Measurements from ENCODE around the gene ZNF564.
"Not testable (repeated sequence)": the region's sequence is repeated elsewhere in the genome, so short reads cannot be mapped to it uniquely, and the experiment has no call there.

The ZNF564 gene

GRCh38 chr19:12551060-12551832, at the start of gene ZNF564:
Gene ZNF564 (minus strand): TSS chr19:12551482. CDS start chr19:12551332, 150 bp downstream.
- peak; percentile 98 for DNase-seq

- DNase-seq: no peak
Measured at GRCh38 chr19:12597594-12597993, 46.3 kb upstream of the ZNF564 start.

- DNase-seq: no peak
Measured at GRCh38 chr19:12596927-12597548, 45.8 kb upstream of the ZNF564 start.

DNA sequence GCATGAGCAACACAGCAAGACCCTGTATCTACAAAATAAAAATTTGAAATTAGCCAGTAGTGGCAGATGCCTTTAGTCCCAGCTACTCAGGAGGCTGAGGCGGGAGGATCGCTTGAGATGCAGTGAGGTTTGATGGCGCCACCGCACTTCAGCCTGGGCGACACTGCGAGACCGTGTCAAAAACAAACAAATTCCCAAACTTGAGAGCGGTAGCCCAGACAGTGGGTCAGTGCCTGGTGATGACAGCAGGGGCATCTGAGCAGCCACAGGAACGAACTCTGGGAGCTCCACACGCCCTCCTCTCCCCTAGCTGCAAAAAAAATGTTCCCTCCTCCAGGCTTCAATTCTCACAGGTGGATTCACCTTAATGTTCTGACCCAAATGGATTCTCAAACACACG, 45.2 kb upstream of the ZNF564 start:
- DNase-seq: no peak

DNA sequence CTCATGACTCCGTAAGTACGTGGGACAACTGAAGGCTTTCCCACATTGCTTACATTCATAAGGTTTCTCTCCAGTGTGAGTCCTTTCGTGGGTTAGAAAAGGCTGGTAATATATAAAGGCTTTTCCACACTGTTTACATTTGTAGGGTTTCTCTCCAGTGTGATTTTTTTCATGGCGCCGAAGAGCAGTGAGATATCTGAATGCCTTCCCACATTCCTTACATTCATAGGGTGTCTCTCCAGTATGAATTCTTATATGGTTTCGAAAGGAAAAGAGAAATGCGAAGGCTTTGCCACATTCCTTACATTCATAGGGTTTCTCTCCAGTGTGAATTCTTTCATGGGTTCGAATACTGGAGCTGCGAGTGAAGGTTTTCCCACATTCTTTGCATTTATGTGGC, 29.8 kb upstream of the ZNF564 start:
- no peak for DNase-seq

DNA sequence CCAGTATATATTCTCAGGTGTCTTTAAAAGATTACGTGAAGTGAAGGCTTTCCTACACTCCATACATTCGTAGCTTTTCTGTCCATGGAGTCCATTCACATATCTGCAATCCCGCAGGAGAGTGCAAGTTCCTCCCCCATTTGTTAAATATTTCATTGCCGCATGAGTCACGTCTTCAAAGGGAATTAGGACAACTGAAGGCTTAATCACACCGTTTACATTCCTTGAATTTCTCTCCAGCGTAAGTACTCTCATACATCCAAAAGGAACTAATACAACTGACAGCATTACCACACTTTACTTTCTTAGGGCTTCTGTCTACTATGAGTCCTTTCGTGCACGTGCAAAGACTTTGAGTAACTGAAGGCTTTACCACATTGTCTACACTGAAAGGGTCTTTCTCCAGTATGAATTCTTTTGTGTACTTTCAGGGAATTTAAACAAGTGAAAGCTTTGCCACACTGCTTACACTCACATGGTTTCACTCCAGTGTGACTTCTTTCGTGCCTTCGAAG, 29.0 kb upstream of the ZNF564 start:
- no peak for DNase-seq

DNA sequence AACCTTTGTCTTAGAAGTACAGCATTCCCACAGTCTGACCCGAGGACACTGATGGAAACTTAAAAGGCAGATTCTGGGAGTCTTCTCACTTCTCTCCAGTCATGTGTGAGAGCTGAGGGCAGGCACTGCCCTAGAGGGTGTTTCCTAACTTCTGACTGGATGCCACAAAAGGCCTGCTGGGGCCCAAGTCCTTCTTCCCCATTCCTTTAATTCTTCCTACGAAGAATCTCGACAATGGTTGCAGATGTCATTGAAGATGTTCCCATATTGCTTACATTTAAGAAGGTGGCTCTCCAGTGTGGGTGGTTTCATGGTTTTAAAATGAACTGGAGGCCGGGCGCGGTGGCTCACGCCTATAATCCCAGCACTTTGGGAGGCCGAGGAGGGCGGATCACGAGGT, 27.4 kb upstream of the ZNF564 start:
- no peak for DNase-seq

- DNase-seq: no peak
Measured at GRCh38 chr19:12574036-12574435, 22.8 kb upstream of the ZNF564 start.

DNA sequence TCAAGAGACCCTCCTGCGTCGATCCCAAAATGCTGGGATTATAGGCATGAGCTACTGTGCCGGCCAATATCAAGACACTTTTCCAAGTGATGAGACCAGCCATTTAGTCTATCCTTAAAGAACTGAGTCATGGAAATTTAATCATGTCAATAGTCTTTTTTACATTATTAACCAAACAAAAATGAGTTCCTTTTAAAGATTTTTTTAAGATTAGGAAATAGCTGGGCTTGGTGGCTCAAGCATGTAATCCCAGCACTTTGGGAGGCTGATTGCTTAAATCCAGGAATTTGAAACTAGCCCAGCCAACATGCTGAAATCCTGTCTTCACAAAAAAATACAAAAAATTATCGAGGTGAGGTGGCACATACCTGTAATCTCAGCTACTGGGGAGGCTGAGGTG, 16.7 kb upstream of the ZNF564 start:
- no peak for DNase-seq

DNA sequence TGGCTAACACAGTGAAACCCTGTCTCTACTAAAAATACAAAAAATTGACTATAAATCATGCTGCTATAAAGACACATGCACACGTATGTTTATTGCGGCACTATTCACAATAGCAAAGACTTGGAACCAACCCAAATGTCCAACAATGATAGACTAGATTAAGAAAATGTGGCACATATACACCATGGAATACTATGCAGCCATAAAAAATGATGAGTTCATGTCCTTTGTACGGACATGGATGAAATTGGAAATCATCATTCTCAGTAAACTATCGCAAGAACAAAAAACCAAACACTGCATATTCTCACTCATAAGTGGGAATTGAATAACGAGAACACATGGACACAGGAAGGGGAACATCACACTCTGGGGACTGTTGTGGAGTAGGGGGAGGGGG, 15.1 kb upstream of the ZNF564 start:
- DNase-seq: not testable (repeated sequence)

DNA sequence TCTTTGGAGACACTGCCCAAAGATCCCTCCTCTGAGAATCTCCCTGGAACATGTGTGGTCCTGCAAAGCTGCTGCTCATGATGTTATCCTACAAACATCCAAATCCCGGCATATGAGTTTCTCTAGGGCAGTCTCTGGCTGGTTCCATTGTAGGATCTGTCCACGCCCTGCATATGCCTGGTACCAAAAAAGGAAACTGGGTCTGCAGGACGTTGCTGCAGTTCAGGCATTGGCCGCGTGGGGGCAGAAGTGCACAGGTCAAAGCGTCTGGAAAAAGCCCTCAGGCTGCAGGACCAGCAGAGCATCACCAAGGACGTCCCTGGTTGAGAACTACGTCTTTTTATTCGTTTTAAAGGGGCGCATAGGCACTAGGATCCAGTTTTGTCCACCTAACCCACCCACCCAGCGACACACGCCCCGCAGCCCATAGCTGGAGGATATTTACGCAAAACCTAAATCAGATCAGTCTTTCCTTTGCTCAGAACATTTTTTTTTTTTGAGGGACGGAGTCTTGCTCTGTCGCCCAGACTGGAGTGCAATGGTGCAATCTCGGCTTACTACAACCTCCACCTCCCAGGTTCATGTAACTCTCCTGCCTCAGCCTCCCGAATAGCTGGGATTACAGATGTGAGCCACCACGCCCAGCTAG, 12.9 kb upstream of the ZNF564 start:
- peak; percentile 79 for DNase-seq

DNA sequence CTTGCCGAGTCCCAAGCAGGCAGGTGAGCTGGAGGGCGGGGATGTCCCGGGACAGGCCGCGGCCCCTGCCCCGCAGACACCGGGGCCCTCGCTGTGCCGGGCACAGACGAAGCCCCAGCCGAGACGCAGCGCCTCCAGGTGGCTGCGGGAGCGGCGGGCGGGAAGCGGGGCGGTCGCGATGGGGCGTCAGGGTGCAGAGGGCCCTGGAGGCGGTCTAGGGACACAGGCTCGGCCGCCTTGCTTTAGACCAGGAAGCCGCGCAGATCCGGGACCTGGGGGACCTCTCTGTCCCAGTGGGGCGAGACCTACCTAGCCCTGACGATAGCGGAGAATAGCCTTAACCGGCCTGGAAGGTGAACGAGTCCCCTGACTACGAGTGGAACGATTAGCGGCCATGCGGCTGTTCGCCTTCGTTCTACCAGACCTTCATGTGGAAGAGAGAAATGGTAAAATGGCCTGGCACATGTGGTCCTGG, 4.2 kb upstream of the ZNF564 start:
- DNase-seq: no peak

GRCh38 chr19:12546903-12547302, 4.4 kb downstream of the ZNF564 start:
- DNase-seq: no peak

DNA sequence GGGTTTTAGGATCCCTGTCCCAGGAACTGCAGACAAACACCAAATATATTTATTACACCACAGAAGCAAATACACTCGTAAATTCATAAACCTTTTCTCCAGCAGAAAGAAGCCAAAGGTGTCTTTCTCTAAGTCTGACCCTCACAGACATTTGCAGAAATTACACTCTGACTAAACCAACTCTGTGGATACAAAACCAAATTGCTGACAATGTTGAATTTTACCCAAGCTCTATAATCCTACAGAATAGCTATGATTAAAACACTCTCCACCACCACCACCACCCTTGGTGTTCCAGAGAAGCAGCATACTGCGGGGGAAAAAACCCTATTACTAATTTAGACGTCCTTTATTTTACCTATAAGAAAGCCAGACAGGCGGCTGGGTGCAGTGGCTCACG, 5.2 kb downstream of the ZNF564 start:
- DNase-seq: no peak

- DNase-seq: no peak
Measured at GRCh38 chr19:12545267-12545666, 6.0 kb downstream of the ZNF564 start.

DNA sequence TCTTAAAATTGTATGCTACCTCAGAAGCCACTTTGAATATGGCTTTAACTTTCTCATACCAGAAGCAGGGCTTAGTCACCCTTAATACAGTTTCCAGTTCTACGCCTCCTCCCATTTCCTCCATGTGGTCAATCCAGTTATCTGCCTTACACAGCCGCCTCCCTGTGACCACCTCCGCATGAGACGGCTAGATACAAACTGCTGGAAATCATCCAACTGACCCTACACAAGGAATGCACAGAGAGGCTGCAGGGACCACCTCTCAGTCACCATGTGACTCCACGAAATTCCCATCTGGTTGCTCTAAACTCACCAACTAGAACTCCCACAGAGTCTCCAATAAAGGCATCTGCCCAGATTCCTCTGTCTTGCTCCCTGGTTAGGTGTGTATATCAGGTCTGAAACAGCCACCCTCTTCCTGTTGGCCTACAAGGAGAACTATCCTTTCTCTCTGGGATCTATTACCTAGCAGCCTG, 6.8 kb downstream of the ZNF564 start:
- DNase-seq: no peak

- no peak for DNase-seq
Measured at GRCh38 chr19:12543855-12544254, 7.4 kb downstream of the ZNF564 start.

- no peak for DNase-seq
Measured at GRCh38 chr19:12527034-12527836, 24.0 kb downstream of the ZNF564 start.

DNA sequence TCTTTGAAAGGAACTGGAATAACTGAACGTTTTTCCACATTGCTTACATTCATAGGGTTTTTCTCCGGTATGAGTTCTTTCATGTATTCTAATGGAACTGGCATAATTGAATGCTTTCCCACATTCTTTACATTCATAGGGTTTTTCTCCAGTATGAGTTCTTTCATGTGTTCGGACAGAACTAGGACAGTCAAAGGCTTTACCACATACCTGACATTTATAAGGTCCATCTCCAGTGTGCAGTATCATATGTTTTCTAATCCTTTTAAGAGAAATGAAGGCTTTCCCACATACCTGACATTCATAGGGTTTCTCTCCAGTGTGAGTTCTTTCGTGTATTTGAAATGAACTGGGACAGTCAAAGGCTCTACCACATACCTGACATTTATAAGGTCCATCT, 24.7 kb downstream of the ZNF564 start:
- no peak for DNase-seq

DNA sequence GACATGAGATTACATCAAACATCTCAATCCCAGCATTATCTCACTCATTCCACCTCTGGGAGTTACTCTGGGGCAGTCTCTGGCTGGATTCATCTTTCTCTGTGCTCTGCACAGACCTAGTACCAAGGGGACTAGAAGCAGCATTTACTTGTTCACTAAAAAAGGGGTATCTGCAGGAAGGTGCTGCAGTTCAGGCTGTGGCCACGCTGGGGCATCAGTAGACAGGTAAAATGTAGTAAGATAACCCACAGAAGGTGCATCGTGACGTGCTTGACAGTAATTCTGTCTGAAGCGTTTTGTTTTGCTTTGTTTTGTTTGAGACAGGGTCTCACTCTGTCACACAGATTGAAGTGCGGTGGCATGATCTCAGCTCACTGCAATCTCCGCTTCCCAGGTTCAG, 29.3 kb downstream of the ZNF564 start:
- DNase-seq: no peak

GRCh38 chr19:12513531-12514061, 37.7 kb downstream of the ZNF564 start:
- no peak for DNase-seq

DNA sequence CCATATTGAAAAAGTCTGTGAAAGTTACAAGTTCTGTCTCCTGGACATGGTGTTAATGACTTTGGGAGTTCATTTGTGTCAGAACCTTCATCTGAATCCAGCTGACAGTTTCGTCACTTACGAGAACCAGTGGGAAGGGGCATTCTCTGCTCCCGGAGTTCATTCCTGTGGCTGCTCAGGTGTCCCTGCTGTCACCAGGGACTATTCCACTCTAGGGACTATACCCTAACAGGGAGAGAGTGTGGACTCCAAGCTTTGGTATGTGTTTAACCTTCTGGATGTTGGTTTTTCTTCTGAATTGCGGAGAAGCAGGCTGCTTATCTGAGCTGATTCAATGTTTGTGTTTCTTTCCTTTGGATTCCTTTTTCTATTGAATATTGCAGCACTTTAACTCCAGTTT, 54.2 kb downstream of the ZNF564 start:
- no peak for DNase-seq

DNA sequence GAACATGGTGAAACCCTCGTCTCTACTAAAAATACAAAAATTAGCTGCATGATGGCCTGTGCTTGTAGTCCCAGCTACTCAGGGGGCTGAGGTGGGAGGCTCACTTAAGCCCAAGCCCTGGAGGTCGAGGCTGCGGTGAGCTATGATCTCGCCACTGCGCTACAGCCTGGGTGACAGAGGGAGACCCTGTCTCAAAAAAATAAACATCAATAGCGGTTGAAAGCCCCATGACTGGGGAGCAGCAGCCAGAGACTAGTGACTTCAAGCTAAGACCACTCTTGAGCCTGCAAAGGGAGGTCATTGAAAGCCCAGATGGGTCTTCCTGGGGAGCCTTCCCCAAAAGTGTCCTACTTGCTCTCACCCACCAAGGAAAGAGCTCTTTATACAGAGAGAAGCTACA, 54.8 kb downstream of the ZNF564 start:
- DNase-seq: no peak
